ENCODE measurements around the gene SESN1. TPM values are rescaled to one million over a fixed set of nuclear protein-coding genes. Genes with fewer than 3 reads are reported as not detected.
"Not testable (repeated sequence)": the region's sequence is repeated elsewhere in the genome, so short reads cannot be mapped to it uniquely, and the experiment has no call there.

The SESN1 gene
- total RNA-seq, 2 donors from 2014 or later: 69.6 to 97.3 TPM

DNA sequence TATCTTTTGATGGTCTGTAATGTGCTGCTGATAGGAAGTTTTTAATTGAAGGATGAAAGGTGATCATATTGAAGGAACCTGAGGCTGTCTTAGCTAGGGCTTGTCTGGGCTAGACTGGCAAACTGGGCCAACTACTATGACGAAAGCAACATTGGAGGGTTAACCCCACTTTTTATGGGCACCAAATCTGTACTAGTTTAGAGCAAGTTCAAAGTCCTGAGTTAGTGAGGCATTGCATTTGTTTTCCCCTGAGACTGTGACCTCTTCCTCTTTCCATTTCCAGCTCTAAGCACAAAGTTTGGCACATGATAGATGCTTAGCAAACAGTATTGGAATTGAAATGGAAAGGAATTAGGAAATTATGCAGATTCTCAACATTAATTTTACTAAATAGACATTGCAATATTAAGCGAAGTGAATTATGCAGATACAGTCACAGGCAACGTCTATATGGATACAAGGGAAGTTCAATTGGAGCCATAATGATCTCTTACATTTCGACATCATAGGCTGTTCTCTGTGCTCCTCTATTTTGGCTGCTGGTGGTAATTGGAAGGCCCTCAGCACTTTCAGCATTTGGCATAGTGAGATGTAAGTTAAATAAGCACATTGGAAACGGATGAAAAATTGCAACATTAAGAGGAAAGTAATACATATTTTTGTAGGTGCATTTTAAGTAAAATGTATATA lies 22.8 kb upstream of the SESN1 start:
- no peaks in the 10 kb centered on the region for H3K27me3 Mint-ChIP-seq
- peak; percentile 59 for ATAC-seq
- no peaks in the 10 kb centered on the region for H3K9me3 ChIP-seq (ENCODE audit: control insufficient read depth, low read length, poor library complexity, severe bottlenecking)
- peaks cover 25% of the 10 kb centered on the region for H3K4me1 Mint-ChIP-seq
- no peak overlapping the region for H3K27ac Mint-ChIP-seq
- H3K4me3 Mint-ChIP-seq: no peak overlapping the region
- no peak for DNase-seq
- peaks cover under 1% of the 10 kb centered on the region for H3K36me3 Mint-ChIP-seq (ENCODE audit: low read depth)

DNA sequence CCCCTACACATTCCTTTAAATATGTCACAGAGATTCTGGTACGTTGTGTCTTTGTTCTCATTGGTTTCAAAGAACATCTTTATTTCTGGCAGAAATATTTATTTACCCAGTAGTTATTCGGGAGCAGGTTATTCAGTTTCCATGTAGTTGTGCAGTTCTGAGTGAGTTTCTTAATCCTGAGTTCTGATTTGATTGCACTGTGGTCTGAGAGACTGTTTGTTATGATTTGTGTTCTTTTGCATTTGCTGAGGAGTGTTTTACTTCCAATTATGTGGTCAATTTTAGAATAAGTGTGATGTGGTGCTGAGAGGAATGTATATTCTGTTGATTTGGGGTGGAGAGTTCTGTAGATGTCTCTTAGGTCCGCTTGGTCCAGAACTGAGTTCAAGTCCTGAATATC lies 18.0 kb upstream of the SESN1 start:
- ATAC-seq, H3K27me3 Mint-ChIP-seq: not testable (repeated sequence)

GRCh38 chr6:109109663-109110062 lies 15.0 kb upstream of the SESN1 start:
- not testable (repeated sequence) for ATAC-seq; H3K9me3 ChIP-seq (ENCODE audit: control insufficient read depth, low read length, poor library complexity, severe bottlenecking); H3K27me3 Mint-ChIP-seq; DNase-seq; H3K4me1 Mint-ChIP-seq; H3K27ac Mint-ChIP-seq; H3K36me3 Mint-ChIP-seq (ENCODE audit: low read depth); H3K4me3 Mint-ChIP-seq

More for the DNA sequence above, 18.0 kb upstream of the SESN1 start:
- H3K36me3 Mint-ChIP-seq (ENCODE audit: low read depth); H3K4me1 Mint-ChIP-seq; DNase-seq; H3K9me3 ChIP-seq (ENCODE audit: control insufficient read depth, low read length, poor library complexity, severe bottlenecking); H3K4me3 Mint-ChIP-seq; H3K27ac Mint-ChIP-seq: not testable (repeated sequence)

GRCh38 chr6:109105681-109106080 lies 11.0 kb upstream of the SESN1 start:
- peaks cover 3% of the 10 kb centered on the region for H3K36me3 Mint-ChIP-seq (ENCODE audit: low read depth)

DNA sequence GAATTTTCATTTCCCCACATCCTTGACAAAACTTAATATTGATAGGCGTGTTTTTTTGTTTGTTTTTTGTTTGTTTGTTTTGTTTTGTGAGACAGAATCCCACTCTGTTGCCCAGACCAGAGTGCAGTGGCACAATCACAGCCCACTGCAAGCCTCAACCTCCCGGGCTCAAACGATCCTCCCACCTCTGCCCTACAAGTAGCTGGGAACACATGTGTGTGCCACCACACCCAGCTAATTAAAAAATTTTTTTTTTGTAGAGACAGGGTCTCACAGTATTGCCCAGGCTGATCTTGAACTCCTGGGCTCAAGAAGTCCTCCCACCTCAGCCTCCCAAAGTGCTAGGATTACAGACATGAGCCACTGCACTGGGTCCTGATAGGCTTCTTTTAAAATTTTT lies 9.9 kb upstream of the SESN1 start:
- peaks cover 3% of the 10 kb centered on the region for H3K36me3 Mint-ChIP-seq (ENCODE audit: low read depth)
- ATAC-seq (no peak), DNase-seq (no peak)
- H3K4me3 Mint-ChIP-seq: no peak overlapping the region
- no peaks in the 10 kb centered on the region for H3K27me3 Mint-ChIP-seq
- no peak overlapping the region for H3K27ac Mint-ChIP-seq
- no peaks in the 10 kb centered on the region for H3K9me3 ChIP-seq (ENCODE audit: control insufficient read depth, low read length, poor library complexity, severe bottlenecking)
- H3K4me1 Mint-ChIP-seq: peaks cover 2% of the 10 kb centered on the region

More at GRCh38 chr6:109105681-109106080, 11.0 kb upstream of the SESN1 start:
- DNase-seq: no peak
- Mint-ChIP-seq H3K27me3 (no peaks in the 10 kb centered on the region), H3K27ac (no peak overlapping the region), H3K4me1 (peaks cover 2% of the 10 kb centered on the region), H3K4me3 (no peak overlapping the region)
- no peak for ATAC-seq
- no peaks in the 10 kb centered on the region for H3K9me3 ChIP-seq (ENCODE audit: control insufficient read depth, low read length, poor library complexity, severe bottlenecking)

- Mint-ChIP-seq H3K4me3 (no peak overlapping the region), H3K27me3 (no peaks in the 10 kb centered on the region), H3K4me1 (peaks cover 4% of the 10 kb centered on the region), H3K36me3 (ENCODE audit: low read depth) (peaks cover 3% of the 10 kb centered on the region), H3K27ac (no peak overlapping the region)
- DNase-seq (no peak), ATAC-seq (no peak)
- H3K9me3 ChIP-seq (ENCODE audit: control insufficient read depth, low read length, poor library complexity, severe bottlenecking): no peaks in the 10 kb centered on the region
These were observed 9.3 kb upstream of the SESN1 start for GRCh38 chr6:109103942-109104341.

DNA sequence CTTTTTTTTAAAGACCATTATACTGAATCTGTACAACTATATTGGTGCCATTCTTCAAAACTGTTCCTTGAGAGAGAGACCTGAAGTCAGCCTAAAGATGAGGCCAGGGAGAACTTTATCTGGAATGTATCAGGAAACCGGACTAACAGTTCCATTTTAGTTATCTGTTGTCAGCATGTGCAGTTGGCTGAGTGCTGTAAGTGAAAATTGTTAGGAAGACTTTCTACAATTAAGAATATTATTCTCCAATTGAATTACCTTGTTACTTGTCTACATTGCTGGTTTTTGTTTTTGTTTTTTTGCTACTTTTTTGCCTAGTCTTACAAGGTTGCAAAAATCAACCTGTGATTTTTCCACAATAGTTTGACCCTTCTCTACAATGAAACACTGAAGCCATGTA lies 8.1 kb upstream of the SESN1 start:
- H3K9me3 ChIP-seq (ENCODE audit: control insufficient read depth, low read length, poor library complexity, severe bottlenecking): no peaks in the 10 kb centered on the region
- H3K36me3 Mint-ChIP-seq (ENCODE audit: low read depth): peaks cover 3% of the 10 kb centered on the region
- H3K27me3 Mint-ChIP-seq: no peaks in the 10 kb centered on the region
- H3K4me1 Mint-ChIP-seq: peaks cover 6% of the 10 kb centered on the region
- no peak overlapping the region for H3K4me3 Mint-ChIP-seq
- DNase-seq (no peak), ATAC-seq (no peak)
- H3K27ac Mint-ChIP-seq: no peak overlapping the region

DNA sequence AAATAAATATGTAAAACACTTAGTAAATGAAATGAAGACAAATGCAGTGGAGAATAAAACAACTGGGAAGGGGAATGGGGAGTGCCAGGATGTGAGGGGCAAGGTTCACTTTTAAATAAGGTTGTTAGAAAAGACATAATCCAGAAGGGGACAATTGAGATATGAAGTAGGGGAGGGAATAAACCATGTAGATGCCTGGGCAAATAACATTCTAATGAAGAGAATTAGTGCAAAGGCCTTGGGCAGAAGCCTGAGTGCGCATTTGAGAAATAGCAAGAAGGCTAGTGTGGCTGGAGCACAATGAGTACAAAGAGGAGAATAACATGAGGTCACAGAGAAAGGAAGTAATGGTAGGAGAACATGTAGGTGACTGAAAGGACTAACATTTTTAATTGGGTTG lies 3.0 kb upstream of the SESN1 start:
- ATAC-seq (no peak), DNase-seq (no peak)
- peaks cover 31% of the 10 kb centered on the region for H3K4me1 Mint-ChIP-seq
- no peaks in the 10 kb centered on the region for H3K9me3 ChIP-seq (ENCODE audit: control insufficient read depth, low read length, poor library complexity, severe bottlenecking)
- no peak overlapping the region for H3K4me3 Mint-ChIP-seq
- H3K27ac Mint-ChIP-seq: no peak overlapping the region
- peaks cover 3% of the 10 kb centered on the region for H3K36me3 Mint-ChIP-seq (ENCODE audit: low read depth)
- no peaks in the 10 kb centered on the region for H3K27me3 Mint-ChIP-seq

DNA sequence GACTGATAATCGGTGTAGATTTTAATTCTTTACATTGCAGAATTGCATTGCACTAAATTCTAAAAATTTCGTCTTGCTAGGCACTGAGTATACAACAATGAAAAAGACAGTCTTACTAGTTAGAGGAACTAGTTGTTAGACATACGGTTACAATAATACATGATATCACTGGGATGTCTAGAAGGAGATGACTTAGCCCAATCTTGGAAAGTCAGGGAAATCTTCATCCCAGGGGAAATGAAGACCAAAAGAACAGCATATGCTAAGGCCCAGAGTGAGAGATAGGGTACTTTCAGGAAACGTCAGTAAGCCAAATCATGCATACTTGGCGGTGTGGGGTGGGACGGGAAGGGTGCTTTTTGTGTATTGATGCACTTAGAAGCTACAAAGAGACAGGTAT lies 1.6 kb upstream of the SESN1 start:
- no peaks in the 10 kb centered on the region for H3K36me3 Mint-ChIP-seq (ENCODE audit: low read depth)
- peak overlapping the region; percentile 96 for H3K4me3 Mint-ChIP-seq
- DNase-seq: no peak
- H3K27ac Mint-ChIP-seq: peak overlapping the region; percentile 99
- H3K9me3 ChIP-seq (ENCODE audit: control insufficient read depth, low read length, poor library complexity, severe bottlenecking): no peaks in the 10 kb centered on the region
- H3K27me3 Mint-ChIP-seq: no peaks in the 10 kb centered on the region
- H3K4me1 Mint-ChIP-seq: peaks cover 45% of the 10 kb centered on the region
- no peak for ATAC-seq

- no peaks in the 10 kb centered on the region for H3K9me3 ChIP-seq (ENCODE audit: control insufficient read depth, low read length, poor library complexity, severe bottlenecking)
- H3K4me3 Mint-ChIP-seq: peak overlapping the region; percentile 96
- no peaks in the 10 kb centered on the region for H3K27me3 Mint-ChIP-seq
- H3K27ac Mint-ChIP-seq: peak overlapping the region; percentile 99
- peaks cover 47% of the 10 kb centered on the region for H3K4me1 Mint-ChIP-seq
- no peak for ATAC-seq
- no peaks in the 10 kb centered on the region for H3K36me3 Mint-ChIP-seq (ENCODE audit: low read depth)
- DNase-seq: no peak
These were observed 1.1 kb upstream of the SESN1 start for GRCh38 chr6:109095835-109096084.

DNA sequence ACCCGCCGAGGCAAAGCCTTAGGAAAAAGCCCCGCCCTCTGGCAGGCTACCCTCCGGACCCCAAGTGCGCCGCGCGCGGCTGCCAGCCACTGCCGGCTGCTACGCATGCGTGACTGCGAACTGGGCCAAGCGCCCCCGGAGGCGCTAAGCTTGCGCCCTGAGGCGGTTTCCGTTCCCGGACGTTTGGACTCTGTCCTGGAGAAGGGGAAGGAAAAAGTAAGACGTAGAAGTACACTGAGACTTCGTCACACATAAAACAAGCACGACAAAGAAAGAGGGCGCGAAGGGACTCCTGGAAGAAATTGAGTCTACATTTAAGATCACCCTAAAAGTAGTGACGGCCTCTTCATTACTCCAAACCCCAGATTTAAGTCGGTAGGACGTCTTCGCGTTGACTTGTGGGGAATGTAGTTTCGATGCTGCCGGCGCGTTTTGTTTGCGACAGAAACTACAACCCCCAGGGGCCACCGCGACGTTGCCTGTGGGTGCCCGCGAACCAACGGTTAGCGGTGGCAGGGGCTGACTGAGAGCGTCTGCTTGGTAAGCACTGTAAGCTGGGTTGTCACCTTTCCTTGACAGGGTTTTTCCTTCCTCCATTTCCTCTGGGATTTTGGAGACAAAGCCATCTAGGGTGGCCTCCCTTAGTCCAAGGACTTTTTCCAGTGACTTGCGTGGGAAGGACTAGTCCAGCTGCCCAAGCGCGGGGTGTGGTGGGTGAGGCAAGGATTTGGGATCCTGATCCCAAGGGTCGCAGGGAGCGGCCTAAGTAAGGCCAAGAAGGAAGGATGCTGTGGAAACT lies 589 bp upstream of the SESN1 start, which contains the start of gene CEP57L1:
TSS of gene CEP57L1 (plus strand) at position 472 of the 799 bp plus-strand sequence. CDS start 49,715 bp downstream, outside the sequence.
- DNase-seq (peak; percentile 88 to 89 (median 89)), ATAC-seq (peak; percentile 78)
- H3K4me1 Mint-ChIP-seq: peaks cover 47% of the 10 kb centered on the region
- H3K4me3 Mint-ChIP-seq: peak within 1 kb of the TSS; percentile 96
- no peaks in the 10 kb centered on the region for H3K27me3 Mint-ChIP-seq
- H3K9me3 ChIP-seq (ENCODE audit: control insufficient read depth, low read length, poor library complexity, severe bottlenecking): no peaks in the 10 kb centered on the region
- H3K36me3 Mint-ChIP-seq (ENCODE audit: low read depth): no peaks in the 10 kb centered on the region
- peak within 1 kb of the TSS; percentile 99 for H3K27ac Mint-ChIP-seq

GRCh38 chr6:109093732-109094415 lies 772 bp downstream of the SESN1 start:
- H3K4me1 Mint-ChIP-seq: peaks cover 55% of the 10 kb centered on the region
- no peak for DNase-seq
- no peaks in the 10 kb centered on the region for H3K36me3 Mint-ChIP-seq (ENCODE audit: low read depth)
- H3K27ac Mint-ChIP-seq: peak overlapping the region; percentile 99
- H3K9me3 ChIP-seq (ENCODE audit: control insufficient read depth, low read length, poor library complexity, severe bottlenecking): no peaks in the 10 kb centered on the region
- peak overlapping the region; percentile 96 for H3K4me3 Mint-ChIP-seq
- H3K27me3 Mint-ChIP-seq: no peaks in the 10 kb centered on the region
- no peak for ATAC-seq

DNA sequence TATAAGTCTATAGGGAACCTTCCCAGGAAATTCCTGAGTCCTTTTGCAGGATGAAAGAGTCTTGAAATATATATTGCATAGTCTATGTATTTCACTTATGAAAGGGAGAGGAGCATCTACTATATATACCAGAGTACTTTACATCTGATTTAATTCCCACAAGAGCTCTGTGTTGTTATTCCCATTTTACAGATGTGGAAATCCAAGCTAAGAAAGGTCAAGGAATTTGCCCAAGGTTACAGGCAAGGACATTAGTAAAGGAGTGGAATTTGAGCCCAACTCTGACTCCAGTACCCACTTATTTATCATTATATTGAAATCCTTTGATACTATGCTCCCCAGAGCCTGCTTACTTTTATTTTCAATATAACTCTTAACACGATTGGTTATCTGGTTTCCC lies 2.6 kb downstream of the SESN1 start:
- Mint-ChIP-seq H3K4me1 (peaks cover 54% of the 10 kb centered on the region), H3K4me3 (peak overlapping the region; percentile 79), H3K36me3 (ENCODE audit: low read depth) (no peaks in the 10 kb centered on the region), H3K27me3 (no peaks in the 10 kb centered on the region), H3K27ac (peak overlapping the region; percentile 90)
- no peak for ATAC-seq
- H3K9me3 ChIP-seq (ENCODE audit: control insufficient read depth, low read length, poor library complexity, severe bottlenecking): no peaks in the 10 kb centered on the region
- DNase-seq: no peak

Data from T-helper 17 cell (primary cell).